Measurements from ENCODE around the gene SCMH1.
A peak's percentile ranks its signal among the peaks of the same experiment; 100 is the strongest.

Gene SCMH1

DNA sequence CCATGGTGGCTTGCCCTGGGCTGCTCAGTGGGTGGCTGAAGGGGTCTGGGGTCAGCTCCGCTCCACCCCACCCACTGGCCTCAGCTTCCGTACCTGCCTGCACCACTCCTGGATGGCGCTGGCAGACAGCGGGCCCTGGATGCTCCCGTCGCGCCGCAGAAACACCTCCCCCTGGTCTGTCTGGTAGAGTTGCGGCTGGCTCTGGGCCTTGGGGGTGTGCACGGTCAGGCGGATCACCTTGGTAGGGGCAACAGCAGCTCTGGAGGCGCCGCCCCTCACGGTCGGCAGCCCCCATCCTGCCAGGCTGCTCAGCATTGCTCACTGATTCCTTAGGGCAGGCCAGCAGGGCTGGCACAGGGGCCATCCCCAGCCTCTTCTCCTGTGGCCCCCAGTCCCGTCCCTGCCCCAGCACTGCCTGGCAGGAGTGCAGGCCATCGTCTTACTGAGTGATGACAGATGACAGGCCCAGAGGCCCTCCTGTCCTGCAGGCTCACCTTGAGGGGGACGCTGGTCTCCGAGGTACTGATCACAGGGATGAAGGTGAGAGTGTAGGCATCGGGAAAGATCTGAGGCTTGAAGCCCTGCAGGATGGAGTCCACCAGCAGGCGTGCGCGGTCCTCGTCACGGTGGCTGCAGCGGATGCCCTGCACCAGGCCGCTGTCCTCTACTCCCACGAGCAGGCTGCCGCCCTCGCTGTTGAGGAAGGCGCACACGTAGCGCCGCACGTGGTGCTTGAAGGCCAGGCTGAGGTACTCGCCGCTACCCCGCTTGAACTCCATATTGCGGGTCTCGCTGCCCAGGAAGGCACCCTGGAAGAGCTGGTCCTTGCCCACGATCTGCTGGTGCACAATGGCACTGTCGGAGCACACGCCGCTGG, 224.7 kb downstream of the SCMH1 start:
- POLR2A ChIA-PET = no interaction called here
- TF ChIP-seq ZNF223 (tag by site-specific recombination; IDR thresholded peaks at IDR 0.05) (peak; percentile 68; the same call in 1 of the 2 replicates), ZNF670 (tag by site-specific recombination; IDR thresholded peaks at IDR 0.05; ENCODE audit: low read depth) (no peak), SP3 (tag by site-specific recombination; IDR thresholded peaks at IDR 0.05) (no peak)
- H3K4me3 ChIP-seq (ENCODE audit: low read depth, low read length) = no peak overlapping the region
- H3K36me3 ChIP-seq (ENCODE audit: control insufficient read depth in 2 of 2, insufficient read depth in 1 of 2, low read length in 2 of 2) = peaks cover 11 to 80% of the 10 kb centered on the region in 2 experiments; a peak in 2 of 3 replicates
- no peaks in the 10 kb centered on the region for H3K4me1 ChIP-seq (ENCODE audit: control insufficient read depth, insufficient read depth, low read length)
- H3K27ac ChIP-seq (ENCODE audit: extremely low read depth, low read depth, low read length) = no peak overlapping the region
- CTCF ChIA-PET = interaction anchor here (1.1 kb wide), 1 partner anchor 13 kb away, joined by 3 read pairs; no protein-coding TSS in a partner anchor
- no peaks in the 10 kb centered on the region for H3K9me3 ChIP-seq (ENCODE audit: control insufficient read depth, insufficient read depth, low read depth, low read length)

DNA sequence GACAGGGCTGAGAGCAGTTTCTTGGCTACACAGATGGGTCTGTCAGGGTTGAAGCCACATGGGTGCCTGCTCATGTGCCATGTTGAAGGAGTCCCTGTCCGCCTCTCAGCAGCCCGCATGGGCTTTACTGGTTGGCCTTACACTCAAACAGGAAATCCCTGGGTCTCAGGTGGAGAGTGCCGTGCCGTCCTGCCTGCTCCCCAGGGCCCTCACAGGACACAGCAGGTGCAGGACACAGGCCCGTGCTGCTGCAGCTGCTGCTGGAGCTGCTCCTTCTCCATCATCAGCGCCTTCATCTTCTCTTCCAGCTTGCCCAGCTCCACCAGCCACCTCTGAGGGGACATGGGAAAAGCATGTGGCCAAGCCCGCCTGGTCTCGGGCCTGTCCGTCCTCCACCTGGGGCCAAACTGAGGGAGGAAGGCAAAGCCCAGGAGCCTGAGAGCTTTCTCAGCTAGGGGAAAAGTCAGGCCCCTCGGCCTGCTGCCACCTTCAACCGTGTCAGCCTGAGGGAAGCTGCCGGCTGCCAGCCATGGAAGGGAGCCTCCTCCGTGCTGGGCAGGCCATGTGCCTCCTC, 226.1 kb downstream of the SCMH1 start:
- Histone ChIP-seq H3K36me3 (ENCODE audit: control insufficient read depth in 2 of 2, insufficient read depth in 1 of 2, low read length in 2 of 2) (peaks cover 16 to 94% of the 10 kb centered on the region in 2 experiments), H3K4me1 (ENCODE audit: control insufficient read depth, insufficient read depth, low read length) (no peaks in the 10 kb centered on the region), H3K27ac (ENCODE audit: extremely low read depth, low read depth, low read length) (no peak overlapping the region), H3K4me3 (ENCODE audit: low read depth, low read length) (no peak overlapping the region), H3K9me3 (ENCODE audit: control insufficient read depth, insufficient read depth, low read depth, low read length) (no peaks in the 10 kb centered on the region)
- CTCF ChIA-PET = interaction anchor here (1.1 to 1.8 kb wide), 2 partner anchors 12 to 15 kb away, joined by 3 to 6 read pairs; no protein-coding TSS in a partner anchor
- TF ChIP-seq, protein P1, sequence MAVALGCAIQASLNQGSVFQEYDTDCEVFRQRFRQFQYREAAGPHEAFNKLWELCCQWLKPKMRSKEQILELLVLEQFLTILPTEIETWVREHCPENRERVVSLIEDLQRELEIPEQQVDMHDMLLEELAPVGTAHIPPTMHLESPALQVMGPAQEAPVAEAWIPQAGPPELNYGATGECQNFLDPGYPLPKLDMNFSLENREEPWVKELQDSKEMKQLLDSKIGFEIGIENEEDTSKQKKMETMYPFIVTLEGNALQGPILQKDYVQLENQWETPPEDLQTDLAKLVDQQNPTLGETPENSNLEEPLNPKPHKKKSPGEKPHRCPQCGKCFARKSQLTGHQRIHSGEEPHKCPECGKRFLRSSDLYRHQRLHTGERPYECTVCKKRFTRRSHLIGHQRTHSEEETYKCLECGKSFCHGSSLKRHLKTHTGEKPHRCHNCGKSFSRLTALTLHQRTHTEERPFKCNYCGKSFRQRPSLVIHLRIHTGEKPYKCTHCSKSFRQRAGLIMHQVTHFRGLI (tag by site-specific recombination; IDR thresholded peaks at IDR 0.05) = 0 out of 2 replicates have a peak, but pooled peaks have one; percentile 26
- TF ChIP-seq ZNF366 (tag by site-specific recombination; conservative IDR thresholded peaks at IDR 0.05) (no peak), ZNF473 (tag by site-specific recombination; IDR thresholded peaks at IDR 0.05) (no peak), ZNF600 (tag by site-specific recombination; IDR thresholded peaks at IDR 0.05) (peak; percentile 41; the same call in 1 of the 2 replicates)
- TF ChIP-seq, protein P2, sequence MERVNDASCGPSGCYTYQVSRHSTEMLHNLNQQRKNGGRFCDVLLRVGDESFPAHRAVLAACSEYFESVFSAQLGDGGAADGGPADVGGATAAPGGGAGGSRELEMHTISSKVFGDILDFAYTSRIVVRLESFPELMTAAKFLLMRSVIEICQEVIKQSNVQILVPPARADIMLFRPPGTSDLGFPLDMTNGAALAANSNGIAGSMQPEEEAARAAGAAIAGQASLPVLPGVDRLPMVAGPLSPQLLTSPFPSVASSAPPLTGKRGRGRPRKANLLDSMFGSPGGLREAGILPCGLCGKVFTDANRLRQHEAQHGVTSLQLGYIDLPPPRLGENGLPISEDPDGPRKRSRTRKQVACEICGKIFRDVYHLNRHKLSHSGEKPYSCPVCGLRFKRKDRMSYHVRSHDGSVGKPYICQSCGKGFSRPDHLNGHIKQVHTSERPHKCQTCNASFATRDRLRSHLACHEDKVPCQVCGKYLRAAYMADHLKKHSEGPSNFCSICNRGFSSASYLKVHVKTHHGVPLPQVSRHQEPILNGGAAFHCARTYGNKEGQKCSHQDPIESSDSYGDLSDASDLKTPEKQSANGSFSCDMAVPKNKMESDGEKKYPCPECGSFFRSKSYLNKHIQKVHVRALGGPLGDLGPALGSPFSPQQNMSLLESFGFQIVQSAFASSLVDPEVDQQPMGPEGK (tag by site-specific recombination; IDR thresholded peaks at IDR 0.05) = no peak
- TF ChIP-seq, protein P3, sequence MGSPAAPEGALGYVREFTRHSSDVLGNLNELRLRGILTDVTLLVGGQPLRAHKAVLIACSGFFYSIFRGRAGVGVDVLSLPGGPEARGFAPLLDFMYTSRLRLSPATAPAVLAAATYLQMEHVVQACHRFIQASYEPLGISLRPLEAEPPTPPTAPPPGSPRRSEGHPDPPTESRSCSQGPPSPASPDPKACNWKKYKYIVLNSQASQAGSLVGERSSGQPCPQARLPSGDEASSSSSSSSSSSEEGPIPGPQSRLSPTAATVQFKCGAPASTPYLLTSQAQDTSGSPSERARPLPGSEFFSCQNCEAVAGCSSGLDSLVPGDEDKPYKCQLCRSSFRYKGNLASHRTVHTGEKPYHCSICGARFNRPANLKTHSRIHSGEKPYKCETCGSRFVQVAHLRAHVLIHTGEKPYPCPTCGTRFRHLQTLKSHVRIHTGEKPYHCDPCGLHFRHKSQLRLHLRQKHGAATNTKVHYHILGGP (tag by site-specific recombination; IDR thresholded peaks at IDR 0.05) = no peak
- POLR2A ChIA-PET = interaction anchor here (1.0 kb wide), 1 partner anchor 37 kb away, joined by 3 read pairs; the partner anchor contains the start of gene CTPS1

DNA sequence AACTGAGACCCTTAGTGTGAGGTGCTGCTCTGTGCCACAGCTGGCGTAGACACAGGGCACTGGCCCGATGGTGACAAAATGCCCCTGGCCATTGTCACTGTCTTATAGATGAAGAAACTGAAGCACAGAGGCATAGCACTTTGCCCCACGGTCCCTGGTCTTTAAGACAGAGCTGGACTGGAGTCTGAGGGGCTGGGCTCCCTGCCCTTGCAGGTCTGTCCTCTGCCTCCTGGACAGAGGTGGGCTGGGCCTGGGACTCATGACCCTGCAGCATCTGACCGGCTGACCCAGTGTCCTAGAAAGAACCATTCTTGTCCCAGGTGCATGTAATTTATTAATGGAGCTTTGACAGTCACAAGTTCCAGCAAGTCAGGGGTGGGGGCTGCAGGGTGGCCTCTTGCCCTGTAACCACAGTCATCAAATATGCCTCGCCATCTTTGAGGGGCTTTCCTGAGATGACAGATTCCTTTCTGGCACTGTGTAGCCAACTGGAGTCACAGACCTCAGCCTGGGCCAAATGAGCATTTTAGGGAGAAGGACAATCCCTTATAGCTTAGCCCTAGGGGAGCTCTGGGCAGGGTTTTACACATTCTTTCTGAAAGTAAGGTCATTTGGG, 226.7 kb downstream of the SCMH1 start:
- Histone ChIP-seq H3K9me3 (ENCODE audit: control insufficient read depth, insufficient read depth, low read depth, low read length) (no peaks in the 10 kb centered on the region), H3K4me1 (ENCODE audit: control insufficient read depth, insufficient read depth, low read length) (no peaks in the 10 kb centered on the region), H3K27ac (ENCODE audit: extremely low read depth, low read depth, low read length) (no peak overlapping the region), H3K4me3 (ENCODE audit: low read depth, low read length) (no peak overlapping the region), H3K36me3 (ENCODE audit: control insufficient read depth in 2 of 2, insufficient read depth in 1 of 2, low read length in 2 of 2) (peaks cover 16 to 95% of the 10 kb centered on the region in 2 experiments)
- ChIA-PET CTCF (interaction anchor here (1.0 to 1.8 kb wide), 2 partner anchors 9 to 11 kb away, joined by 3 to 6 read pairs; no protein-coding TSS in a partner anchor), POLR2A (interaction anchor here (1.0 kb wide), 1 partner anchor 36 kb away, joined by 3 read pairs; the partner anchor contains the start of gene CTPS1)
- TF ChIP-seq ZNF366 (tag by site-specific recombination; conservative IDR thresholded peaks at IDR 0.05) = no peak
